GM23248 (cell line): Measurements from ENCODE around the gene SHB. TPM values are rescaled to one million over a fixed set of nuclear protein-coding genes. Genes with fewer than 3 reads are reported as not detected.

ENCODE experiments used
- DNase-seq: peaks from one replicate; pipeline ENCODE4 v3.0.0-alpha.2; 2015
- H2AFZ ChIP-seq: fragments of 200-600 bp; sonication (generic); 2 replicates; pipeline ENCODE4 v1.6.1; 2016; ENCODE audit warnings: antibody characterized with exemption
- H3F3A ChIP-seq: fragments of 200-600 bp; sonication (generic); 2 replicates; pipeline ENCODE4 v1.6.1; 2016; ENCODE audit warnings: mild to moderate bottlenecking, antibody characterized with exemption, mixed run types; ENCODE audit not compliant: insufficient read depth
- H3K27ac ChIP-seq: fragments of 200-600 bp; sonication (generic); 2 replicates; pipeline ENCODE4 v1.5.1; 2016; ENCODE audit warnings: mild to moderate bottlenecking
- H3K27me3 ChIP-seq: fragments of 200-600 bp; sonication (generic); replicated peaks from 2 replicates; pipeline ENCODE4 v1.6.1; 2016; ENCODE audit warnings: mild to moderate bottlenecking; ENCODE audit not compliant: insufficient read depth
- H3K36me3 ChIP-seq: fragments of 200-600 bp; sonication (generic); 2 replicates; pipeline ENCODE4 v1.6.1; 2016; ENCODE audit warnings: low read depth, mild to moderate bottlenecking
- H3K4me1 ChIP-seq: fragments of 200-600 bp; sonication (generic); 2 replicates; pipeline ENCODE4 v1.6.1; 2016; ENCODE audit warnings: mild to moderate bottlenecking; ENCODE audit not compliant: insufficient read depth
- H3K4me2 ChIP-seq: fragments of 200-600 bp; sonication (generic); one replicate; pipeline ENCODE4 v1.6.1; 2016; ENCODE audit warnings: mild to moderate bottlenecking; ENCODE audit not compliant: unreplicated experiment
- H3K4me3 ChIP-seq: fragments of 200-600 bp; sonication (generic); 2 replicates; pipeline ENCODE4 v1.5.1; 2016; ENCODE audit warnings: mild to moderate bottlenecking
- H3K79me2 ChIP-seq: fragments of 200-600 bp; sonication (generic); 2 replicates; pipeline ENCODE4 v1.6.1; 2016; ENCODE audit warnings: mild to moderate bottlenecking; ENCODE audit not compliant: insufficient read depth
- H3K9ac ChIP-seq: fragments of 200-600 bp; sonication (generic); 2 replicates; pipeline ENCODE4 v1.6.1; 2016; ENCODE audit warnings: mild to moderate bottlenecking
- H3K9me2 ChIP-seq: fragments of 200-600 bp; sonication (generic); 2 replicates; pipeline ENCODE4 v1.6.1; 2016; ENCODE audit warnings: mixed run types, mild to moderate bottlenecking, moderate library complexity; ENCODE audit not compliant: insufficient read depth
- H3K9me3 ChIP-seq: fragments of 200-600 bp; sonication (generic); one replicate; pipeline ENCODE4 v1.6.1; 2017; ENCODE audit warnings: low read depth
- H4K20me1 ChIP-seq: fragments of 200-600 bp; sonication (generic); 2 replicates; pipeline ENCODE4 v1.6.0; 2016; ENCODE audit not compliant: insufficient read depth
- EZH2 ChIP-seq: fragments of 200-600 bp; sonication (generic); IDR thresholded peaks from 2 replicates; pipeline ENCODE4 v1.6.1; 2018; ENCODE audit warnings: antibody characterized with exemption, mild to moderate bottlenecking; ENCODE audit not compliant: insufficient read depth, poor library complexity, severe bottlenecking
- EZH2phosphoT487 ChIP-seq: fragments of 200-600 bp; sonication (generic); IDR thresholded peaks from 2 replicates; pipeline ENCODE4 v1.6.1; 2018; ENCODE audit warnings: antibody characterized with exemption, moderate library complexity, mild to moderate bottlenecking, low read depth; ENCODE audit not compliant: insufficient read depth
- WGBS, 2 experiments: methylation state at CpG; one replicate each; pipeline ENCODE4 v1.1.6; 2015 to 2017; ENCODE audit warnings: low lambda C conversion rate in 2 of 2, low coverage in 1 of 2; ENCODE audit errors: missing lambda C conversion rate in 2 of 2; 5-methylcytosine and 5-hydroxymethylcytosine counted together
- in situ Hi-C: fragments of 300-500 bp; cut with MboI; formaldehyde crosslinking; loops from 2 replicates; pipeline ENCODE4 v1.15.0; 2020
- polyA plus RNA-seq: library from polyadenylated mRNA; unstranded; fragments of >200 nt; fragmentation: Nextera tagmentation; extraction: Ambion mirVana; gene quantifications from 2 replicates; pipeline ENCODE4 v1.2.1, GENCODE V29; 2016
- total RNA-seq: library from RNA; depleted of rRNA; stranded (reverse); fragments of >200 nt; shearing (Covaris generic); gene quantifications from 2 replicates; pipeline ENCODE4 v1.2.3, GENCODE V29; 2014

Gene SHB
- total and polyA plus RNA-seq, 2 experiments from 2014 or later, result 3.9 to 11.1 TPM

GRCh38 chr9:38096238-38096805, 27.3 kb upstream of the SHB start:
- H3K27me3 ChIP-seq, result peaks cover 23% of the 10 kb centered on the region; the same call in 1 of the 2 replicates
- no peaks in the 10 kb centered on the region for H3K4me1 ChIP-seq
- H3K36me3 ChIP-seq, result no peaks in the 10 kb centered on the region
- H3K9me2 ChIP-seq, result no peaks in the 10 kb centered on the region
- H3K27ac ChIP-seq, result no peak overlapping the region
- H3K9ac ChIP-seq, result no peak overlapping the region
- H3K4me2 ChIP-seq, result no peak overlapping the region
- 71 to 76% methylated on average over 5 of the region's 5 CpGs for WGBS, 2 experiments
- no peaks in the 10 kb centered on the region for H4K20me1 ChIP-seq
- no peaks in the 10 kb centered on the region for H3K79me2 ChIP-seq
- TF ChIP-seq EZH2phosphoT487 (no peak), EZH2 (no peak)
- in situ Hi-C loops, result loop anchor here (5.0 kb wide), 1 partner anchor 36 kb away; no protein-coding TSS in a partner anchor
- no peak overlapping the region for H3K4me3 ChIP-seq
- DNase-seq, result no peak
- no peaks in the 10 kb centered on the region for H3K9me3 ChIP-seq
- no peaks in the 10 kb centered on the region for H3F3A ChIP-seq
- no peak overlapping the region for H2AFZ ChIP-seq

GRCh38 chr9:38094165-38094564, 25.1 kb upstream of the SHB start:
- Histone ChIP-seq H3F3A (no peaks in the 10 kb centered on the region), H3K9me2 (no peaks in the 10 kb centered on the region), H2AFZ (no peak overlapping the region), H3K79me2 (no peaks in the 10 kb centered on the region), H3K36me3 (no peaks in the 10 kb centered on the region), H4K20me1 (no peaks in the 10 kb centered on the region), H3K4me3 (no peak overlapping the region), H3K4me2 (no peak overlapping the region), H3K9me3 (no peaks in the 10 kb centered on the region), H3K27ac (no peak overlapping the region), H3K9ac (no peak overlapping the region), H3K4me1 (no peaks in the 10 kb centered on the region), H3K27me3 (peaks cover 11% of the 10 kb centered on the region; the same call in 1 of the 2 replicates)
- DNase-seq, result no peak
- WGBS, 2 experiments, result 85 to 95% methylated on average over 4 of the region's 4 CpGs
- in situ Hi-C loops, result no loop called here
- TF ChIP-seq EZH2 (no peak), EZH2phosphoT487 (no peak)

GRCh38 chr9:38092656-38093055, 23.6 kb upstream of the SHB start:
- H3K79me2 ChIP-seq, result no peaks in the 10 kb centered on the region
- no peaks in the 10 kb centered on the region for H4K20me1 ChIP-seq
- H3K4me2 ChIP-seq, result no peak overlapping the region
- in situ Hi-C loops, result no loop called here
- H3K9me2 ChIP-seq, result no peaks in the 10 kb centered on the region
- no peak overlapping the region for H2AFZ ChIP-seq
- no peaks in the 10 kb centered on the region for H3K9me3 ChIP-seq
- no peak overlapping the region for H3K9ac ChIP-seq
- H3K4me3 ChIP-seq, result no peak overlapping the region
- H3K27ac ChIP-seq, result no peak overlapping the region
- no peak for TF ChIP-seq EZH2
- no peak for TF ChIP-seq EZH2phosphoT487
- no peak for DNase-seq
- 82 to 85% methylated on average over 2 of the region's 2 CpGs for WGBS, 2 experiments
- H3K4me1 ChIP-seq, result no peaks in the 10 kb centered on the region
- no peaks in the 10 kb centered on the region for H3K36me3 ChIP-seq
- no peaks in the 10 kb centered on the region for H3F3A ChIP-seq
- H3K27me3 ChIP-seq, result no peaks in the 10 kb centered on the region; the same call in 1 of the 2 replicates

GRCh38 chr9:38092200-38092524, 23.1 kb upstream of the SHB start:
- no peak for DNase-seq
- no peak for TF ChIP-seq EZH2
- no peak for TF ChIP-seq EZH2phosphoT487
- Histone ChIP-seq H3K4me2 (no peak overlapping the region), H3K9ac (no peak overlapping the region), H3K27me3 (no peaks in the 10 kb centered on the region; the same call in 1 of the 2 replicates), H3K4me3 (no peak overlapping the region), H3K36me3 (no peaks in the 10 kb centered on the region), H3K4me1 (no peaks in the 10 kb centered on the region), H3K79me2 (no peaks in the 10 kb centered on the region), H3K27ac (no peak overlapping the region), H4K20me1 (no peaks in the 10 kb centered on the region), H2AFZ (no peak overlapping the region), H3K9me3 (no peaks in the 10 kb centered on the region), H3F3A (no peaks in the 10 kb centered on the region), H3K9me2 (no peaks in the 10 kb centered on the region)
- in situ Hi-C loops, result no loop called here
- 90 to 93% methylated on average over 5 of the region's 5 CpGs for WGBS, 2 experiments
